GM18502 (cell line): ENCODE results near the gene EMX1.

ENCODE experiments used
- ATAC-seq: cut with Tn5 transposase; IDR thresholded peaks from one replicate; pipeline ENCODE4 v1.9.1; 2021; ENCODE audit warnings: mild to moderate bottlenecking; ENCODE audit not compliant: unreplicated experiment, poor library complexity

Gene EMX1

DNA sequence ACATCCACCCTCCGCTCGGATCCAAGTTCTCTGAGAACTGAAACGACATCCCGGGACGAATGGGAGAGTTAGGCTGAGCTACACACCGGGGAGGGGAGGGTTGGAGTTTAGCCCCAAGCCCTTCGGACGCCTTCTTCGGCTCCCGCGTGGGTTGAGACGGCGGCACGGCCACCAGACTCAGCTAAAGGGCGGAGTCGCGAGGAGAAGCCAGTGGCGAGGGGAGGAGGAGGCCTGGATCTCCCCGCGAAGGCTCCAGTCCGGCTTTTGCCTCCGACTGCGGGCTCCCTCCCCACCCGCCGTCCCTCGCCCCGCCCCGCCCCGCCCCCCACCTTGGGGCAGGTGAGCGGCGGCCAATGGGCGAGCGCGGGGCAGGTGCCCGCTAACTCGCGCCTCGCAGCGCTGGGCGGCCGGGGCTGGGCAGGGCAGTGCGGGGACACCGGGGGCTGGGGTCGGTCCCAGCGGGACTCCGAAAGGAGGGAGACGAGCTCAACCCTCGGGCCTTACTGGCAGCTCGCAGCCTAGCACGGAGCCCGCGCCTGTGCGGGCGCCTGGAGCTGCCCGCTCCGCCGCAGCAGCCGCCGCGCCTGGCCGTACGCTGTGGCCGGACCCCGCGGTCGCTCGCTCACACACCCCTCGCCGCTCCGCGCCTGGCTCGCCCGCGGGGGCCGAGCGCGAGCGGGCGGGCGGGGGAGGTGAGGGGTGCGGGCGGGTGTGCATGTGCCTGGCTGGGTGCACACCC, at the start of gene EMX1:
EMX1 (plus strand) TSS at position 382 of the 739 bp plus-strand sequence; CDS start at position 716, 334 bp downstream.
- ATAC-seq: peak; percentile 46

DNA sequence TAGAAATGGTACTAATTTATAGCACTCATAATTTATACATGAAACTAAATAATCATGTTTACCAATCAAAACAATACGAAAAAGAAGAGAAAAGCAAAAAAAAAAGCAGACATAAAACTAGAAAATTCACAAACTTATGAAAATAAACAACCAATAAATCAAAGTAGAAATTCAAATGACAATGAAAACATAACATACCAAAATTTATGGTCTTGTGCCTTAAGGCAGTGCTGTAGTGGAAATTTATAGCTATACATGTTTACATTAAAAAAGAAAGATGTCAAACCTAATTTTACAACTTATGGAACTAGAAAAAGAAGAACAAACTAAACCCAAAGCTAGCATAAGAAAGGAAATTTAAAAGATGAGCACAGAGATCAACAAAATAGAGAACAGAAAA, 46.3 kb upstream of the EMX1 start:
- no peak for ATAC-seq

DNA sequence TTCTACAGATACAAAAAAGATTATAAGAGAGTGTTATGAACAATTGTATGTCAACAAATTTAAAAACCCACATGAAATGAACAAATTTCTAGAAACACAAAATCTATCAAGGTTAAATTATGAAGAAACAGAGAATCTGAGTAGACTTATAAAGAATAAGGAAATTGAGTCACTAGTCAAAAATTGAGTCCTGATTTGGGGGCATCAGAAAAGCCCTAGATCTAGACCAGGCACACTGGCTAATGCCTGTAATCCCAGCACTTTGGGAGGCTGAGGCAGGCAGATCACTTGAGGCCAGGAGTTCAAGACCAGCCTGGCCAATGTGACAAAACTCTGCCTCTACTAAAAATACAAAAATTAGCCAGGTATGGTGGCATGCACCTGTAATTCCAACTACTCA, 45.4 kb upstream of the EMX1 start:
- ATAC-seq: no peak

DNA sequence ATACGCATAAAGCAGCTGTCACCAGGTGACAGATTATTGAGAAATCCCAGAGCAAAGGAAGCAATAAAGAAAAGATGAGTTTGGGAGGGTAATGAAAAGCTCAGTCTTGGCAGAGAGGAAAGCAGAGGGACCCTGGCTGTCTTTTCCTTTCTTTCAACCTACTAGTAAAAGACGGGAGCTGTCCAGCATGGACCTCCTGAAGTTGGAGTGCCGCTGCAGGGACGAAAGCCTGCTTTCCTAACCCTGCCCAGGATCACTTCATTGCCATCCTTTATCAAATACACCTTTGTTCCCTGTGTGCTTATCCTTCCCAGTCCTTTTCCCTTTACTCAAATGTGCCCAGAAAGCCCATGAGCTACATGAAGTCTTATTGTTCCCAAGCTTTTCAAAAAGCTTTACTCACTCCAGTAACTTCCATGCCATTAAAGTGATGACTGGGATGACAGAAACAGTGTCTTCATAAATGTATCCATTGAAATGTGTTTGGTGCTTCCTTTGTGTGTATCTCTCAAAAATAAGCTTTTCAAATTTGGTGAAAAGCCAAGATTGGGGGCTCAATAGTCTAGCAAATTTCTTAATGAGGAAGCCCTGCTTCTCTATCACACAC, 33.9 kb upstream of the EMX1 start:
- ATAC-seq: no peak

DNA sequence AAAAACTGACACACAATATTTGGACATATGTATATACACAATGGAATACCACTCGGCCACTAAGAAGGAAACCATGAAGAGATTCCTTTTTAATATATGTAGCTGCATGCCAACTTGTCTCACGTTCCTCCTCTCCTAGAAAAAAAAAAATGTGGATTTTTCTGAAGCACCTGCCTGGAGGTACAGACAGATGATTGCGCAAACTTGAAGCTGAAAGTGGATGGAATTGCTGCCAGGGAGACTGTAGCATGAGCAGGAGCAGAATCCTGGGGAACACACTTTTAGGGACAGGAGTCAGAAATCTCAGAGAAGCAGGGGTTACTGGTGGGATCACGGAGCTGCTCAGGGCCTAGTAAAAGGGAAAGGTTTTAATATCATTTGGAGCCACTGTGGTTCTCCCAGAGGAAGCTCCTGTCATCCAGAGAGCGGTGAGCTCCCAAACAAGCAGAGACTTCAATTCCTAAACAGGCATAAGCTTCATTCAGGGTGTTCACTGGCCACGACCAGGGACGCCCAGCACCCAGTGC, 30.8 kb upstream of the EMX1 start:
- ATAC-seq: no peak

DNA sequence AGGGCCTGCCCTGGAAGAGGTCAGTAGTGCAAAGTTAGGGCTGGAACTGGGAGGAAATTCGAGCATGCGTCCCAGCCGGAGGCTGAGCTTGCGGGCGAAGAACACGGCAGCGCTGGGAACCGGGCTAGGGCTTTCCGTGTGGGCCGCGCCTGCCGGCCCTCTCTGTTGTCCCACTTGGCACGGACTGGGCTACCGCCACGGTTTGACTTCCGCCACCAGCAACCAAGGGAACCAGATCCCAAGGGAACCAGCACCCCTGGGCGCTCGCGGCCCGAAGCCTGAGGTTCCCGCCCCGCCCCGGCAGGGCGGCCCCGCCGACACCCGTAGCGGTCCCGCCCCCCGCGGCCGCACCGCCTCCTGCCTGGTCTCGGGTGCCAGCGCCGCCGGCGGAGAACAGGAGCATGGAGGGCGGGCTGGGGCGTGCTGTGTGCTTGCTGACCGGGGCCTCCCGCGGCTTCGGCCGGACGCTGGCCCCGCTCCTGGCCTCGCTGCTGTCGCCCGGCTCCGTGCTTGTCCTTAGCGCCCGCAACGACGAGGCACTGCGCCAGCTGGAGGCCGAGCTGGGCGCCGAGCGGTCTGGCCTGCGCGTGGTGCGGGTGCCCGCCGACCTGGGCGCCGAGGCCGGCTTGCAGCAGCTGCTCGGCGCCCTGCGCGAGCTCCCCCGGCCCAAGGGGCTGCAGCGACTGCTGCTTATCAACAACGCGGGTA, 30.1 kb upstream of the EMX1 start, which contains the start of gene SPR:
SPR (plus strand) TSS at position 377 of the 708 bp plus-strand sequence; CDS start at position 402, 25 bp downstream.
- ATAC-seq: peak; percentile 95

DNA sequence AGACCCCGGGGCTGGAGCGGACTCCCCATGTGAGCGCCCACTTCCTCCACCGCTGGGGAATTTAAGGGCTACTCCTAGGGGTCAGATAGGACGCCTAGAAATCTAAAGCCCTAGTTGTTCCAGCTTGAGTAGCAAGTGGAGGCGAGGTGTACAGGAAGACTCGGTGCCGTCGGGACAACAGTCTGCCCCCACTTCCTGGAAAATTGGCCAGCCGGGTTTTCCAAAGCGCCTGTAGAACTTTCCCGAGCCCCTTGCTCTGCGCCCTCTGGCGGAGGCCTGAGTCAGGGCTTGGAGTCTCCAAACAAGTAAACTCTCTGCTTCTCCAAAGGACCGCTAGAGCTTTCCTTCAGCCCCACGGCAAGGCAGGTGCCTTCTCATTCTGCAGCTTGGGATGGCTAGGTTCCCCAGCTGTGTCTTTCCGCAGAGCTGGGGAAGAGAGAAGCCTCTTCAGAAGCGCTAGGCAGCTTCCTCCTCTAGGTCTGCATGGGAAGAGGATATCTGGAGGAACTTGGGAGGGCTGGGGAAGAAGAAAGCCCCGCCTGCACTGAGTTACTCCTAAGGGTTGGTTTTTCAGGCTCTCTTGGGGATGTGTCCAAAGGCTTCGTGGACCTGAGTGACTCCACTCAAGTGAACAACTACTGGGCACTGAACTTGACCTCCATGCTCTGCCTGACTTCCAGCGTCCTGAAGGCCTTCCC, 29.4 kb upstream of the EMX1 start:
- peak; percentile 51 for ATAC-seq

DNA sequence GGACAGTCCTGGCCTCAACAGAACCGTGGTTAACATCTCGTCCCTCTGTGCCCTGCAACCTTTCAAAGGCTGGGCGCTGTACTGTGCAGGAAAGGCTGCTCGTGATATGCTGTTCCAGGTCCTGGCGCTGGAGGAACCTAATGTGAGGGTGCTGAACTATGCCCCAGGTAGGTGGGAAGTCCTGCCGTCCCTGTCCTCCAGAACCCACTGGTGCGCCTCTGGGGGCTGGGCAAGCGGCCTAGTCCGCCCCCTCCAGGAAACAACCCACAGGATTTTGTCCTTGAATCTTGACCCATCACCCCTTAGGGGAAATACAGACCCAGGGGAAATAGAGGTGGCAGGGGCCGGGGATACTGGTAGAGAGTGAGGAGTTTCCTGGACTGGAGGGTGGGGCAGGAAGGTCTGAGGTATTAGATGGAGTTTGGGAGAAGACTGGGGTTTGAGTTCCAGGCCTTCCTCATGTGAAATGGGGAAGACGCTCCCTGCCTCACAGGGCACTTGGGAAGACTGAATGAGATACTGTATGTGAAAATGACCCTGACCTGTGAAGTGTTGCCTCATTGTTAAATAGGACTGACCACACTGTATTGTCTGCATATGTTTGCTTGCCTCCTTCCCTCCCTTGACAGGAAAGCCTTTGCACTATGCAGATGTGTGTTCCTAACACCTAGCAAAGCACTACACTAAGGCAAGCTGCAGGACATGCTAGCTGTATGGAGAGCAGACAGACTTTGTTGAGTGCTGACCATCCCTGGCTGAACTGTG, 28.7 kb upstream of the EMX1 start:
- ATAC-seq: no peak

DNA sequence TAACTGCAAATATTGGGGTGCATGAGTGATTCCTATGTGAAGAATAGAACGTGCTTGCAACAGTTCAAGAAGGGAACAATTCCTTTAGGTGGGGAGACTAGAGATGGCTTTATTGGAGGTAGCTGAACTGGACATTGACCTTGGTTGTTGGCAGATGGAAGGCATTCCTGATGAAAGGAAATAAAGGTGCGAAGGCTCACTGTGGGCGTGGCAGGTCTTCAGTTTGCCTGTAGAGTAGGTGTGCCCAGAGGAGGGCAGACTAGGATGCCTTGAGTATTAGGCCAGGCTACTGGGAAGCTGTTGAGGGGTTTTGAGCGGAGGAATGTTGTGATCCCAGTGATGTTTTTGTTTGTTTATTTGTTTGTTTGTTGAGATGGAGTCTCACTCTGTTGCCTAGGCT, 27.3 kb upstream of the EMX1 start:
- ATAC-seq: no peak

DNA sequence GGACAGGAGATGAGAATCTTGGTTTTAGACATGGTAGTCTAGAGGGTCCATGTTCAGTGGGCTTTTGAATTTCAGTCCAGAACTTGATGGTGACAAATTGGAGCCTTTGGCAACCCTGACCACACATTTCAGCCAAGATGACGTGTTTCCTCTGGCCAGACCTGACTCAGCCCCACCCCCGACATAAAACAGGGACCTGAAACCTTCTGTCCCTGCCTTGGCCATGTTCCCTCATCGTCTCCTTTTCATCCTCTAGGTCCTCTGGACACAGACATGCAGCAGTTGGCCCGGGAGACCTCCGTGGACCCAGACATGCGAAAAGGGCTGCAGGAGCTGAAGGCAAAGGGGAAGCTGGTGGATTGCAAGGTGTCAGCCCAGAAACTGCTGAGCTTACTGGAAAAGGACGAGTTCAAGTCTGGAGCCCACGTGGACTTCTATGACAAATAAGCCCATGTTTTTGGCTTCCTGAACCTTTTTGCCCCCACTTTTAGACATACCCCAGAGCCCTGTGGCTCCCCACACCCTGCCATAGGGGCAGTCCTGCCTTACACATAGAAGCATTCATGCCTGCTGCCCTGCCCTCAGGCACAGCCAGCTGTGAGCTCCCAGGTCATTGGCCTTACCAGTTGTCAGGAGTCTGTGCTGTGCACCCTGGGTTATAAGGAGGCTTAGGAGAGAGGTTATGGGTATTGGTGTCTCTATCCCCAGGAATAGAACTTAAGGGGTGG, 26.1 kb upstream of the EMX1 start:
- ATAC-seq: no peak

DNA sequence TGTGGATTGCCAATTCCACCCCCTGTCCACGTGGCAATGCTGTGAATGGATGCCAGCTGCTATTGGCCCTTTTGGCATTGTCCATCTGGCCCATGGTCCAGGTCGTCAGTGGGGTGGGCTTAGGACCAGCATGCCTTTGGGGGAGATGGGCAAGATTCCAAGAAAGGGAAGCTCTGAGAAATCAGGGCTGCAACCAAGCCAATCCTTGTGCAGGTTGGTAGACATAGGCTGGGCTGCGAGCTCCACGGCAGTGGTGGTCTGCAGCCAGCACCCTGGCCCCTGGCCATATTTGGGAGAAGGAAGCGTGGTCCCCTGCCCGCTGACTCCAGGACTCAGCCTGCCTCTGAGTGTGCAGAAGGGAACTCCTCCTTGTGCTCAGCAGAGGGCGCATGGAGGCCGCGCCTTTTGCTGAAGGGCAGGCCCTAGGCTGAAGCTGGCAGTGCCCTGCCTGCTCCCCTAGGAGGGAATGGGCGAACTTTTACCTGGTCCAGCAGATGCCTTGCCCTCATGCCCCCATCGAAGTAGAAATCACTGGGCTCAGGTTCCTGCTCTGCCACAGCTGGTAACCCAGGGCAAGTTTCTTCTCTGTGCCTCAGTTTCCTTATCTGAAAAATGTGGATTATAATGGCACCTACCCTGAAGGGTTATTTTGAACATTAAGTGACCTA, 24.7 kb upstream of the EMX1 start:
- peak; percentile 71 for ATAC-seq

DNA sequence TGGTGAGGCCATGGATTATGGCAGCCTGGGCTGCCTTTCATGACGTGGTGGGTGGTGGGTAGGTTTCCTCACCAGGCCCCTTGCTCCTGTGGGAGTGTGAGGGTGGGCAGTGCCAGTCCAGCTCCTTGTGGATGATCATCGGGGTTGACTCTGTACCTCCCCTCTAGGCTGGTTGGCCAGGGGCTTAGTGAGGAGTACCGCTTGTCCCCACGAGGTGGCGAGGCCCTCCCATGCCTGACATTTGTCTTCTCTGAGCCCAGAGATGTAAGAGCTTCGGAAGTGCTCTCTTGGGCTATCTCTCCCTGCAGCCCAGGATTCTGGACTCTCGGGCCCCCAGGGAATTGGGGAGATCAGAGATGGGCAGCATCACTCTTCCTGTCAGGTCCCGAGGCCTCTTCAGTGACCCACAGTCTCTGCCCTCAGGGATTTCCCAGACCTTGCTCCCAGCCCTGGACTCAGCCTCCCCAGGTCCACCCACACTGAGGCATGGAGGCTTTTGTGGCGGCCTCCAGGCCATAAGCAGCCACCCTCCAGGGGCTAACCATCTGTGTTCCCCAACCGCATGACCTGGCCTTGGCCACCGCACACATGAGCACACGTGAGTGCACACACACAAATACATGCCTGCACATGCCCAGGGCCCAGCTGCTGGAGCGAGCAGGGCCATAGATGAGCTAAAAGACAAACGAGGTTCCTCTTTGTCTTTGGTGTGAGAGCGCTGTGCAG, 23.6 kb upstream of the EMX1 start:
- ATAC-seq: peak; percentile 77

DNA sequence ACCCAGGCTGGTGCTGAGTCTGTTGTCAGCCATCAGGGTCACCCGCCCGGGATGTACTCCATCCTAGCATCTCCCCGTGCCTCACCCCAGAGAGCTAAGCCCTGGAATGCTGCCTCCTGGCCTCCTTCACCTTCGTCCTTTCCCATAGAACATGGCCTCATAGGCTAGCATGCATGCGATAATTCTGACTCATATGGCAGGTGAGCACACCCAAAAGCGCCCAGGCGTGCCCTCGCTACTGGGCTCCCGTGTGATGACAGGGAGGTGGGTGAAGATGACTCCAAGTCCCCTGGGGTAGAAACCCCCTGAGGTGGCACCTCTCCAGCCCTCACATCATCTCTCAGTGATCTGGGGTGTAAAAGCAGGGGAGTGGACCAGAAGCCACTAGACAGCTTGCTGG, 22.8 kb upstream of the EMX1 start:
- ATAC-seq: no peak

DNA sequence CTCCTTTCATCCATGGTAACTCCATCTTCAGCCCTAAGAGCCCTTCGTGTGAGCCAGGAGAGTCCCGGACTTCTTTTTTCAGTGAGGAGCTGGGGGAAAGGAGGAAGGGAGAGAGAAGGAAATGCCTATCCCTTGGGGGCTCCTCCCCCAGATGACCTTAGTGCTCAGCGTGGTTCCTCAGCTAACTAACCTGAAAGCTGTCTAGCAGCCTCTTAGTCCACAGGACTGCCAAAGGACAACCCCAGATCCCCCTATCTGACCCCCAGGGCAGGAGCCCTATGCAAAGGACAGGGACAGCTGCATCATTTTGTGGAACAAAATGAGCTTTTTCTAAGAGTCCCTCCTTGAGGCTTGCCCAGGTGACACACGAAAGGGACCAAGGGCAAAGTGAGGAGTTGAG, 22.2 kb upstream of the EMX1 start:
- ATAC-seq: no peak

DNA sequence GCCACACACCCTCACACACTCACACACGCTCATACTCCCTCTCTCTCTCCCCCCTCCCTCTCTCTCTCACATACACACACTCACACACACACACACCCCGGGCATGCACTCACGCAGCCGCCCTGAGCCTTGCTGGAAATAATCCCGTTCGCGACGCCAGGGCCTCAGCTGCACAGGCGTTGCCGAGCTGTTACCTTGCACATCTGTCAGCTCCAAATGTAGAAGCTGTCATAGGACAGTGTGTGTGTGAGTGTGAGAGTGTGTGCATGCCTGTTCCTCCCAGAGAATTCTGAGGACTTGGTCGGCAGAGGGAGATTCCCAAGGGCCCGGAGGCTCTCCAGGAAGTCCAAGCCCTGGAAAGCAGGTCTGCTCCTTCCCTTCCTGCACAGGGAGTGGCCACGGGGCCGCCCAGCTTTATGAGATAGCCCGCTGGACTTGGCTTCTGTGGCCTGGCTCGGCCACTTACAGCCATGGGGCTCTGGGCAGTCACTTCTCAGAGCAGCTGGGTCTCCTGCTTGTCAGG, 21.5 kb upstream of the EMX1 start:
- no peak for ATAC-seq

DNA sequence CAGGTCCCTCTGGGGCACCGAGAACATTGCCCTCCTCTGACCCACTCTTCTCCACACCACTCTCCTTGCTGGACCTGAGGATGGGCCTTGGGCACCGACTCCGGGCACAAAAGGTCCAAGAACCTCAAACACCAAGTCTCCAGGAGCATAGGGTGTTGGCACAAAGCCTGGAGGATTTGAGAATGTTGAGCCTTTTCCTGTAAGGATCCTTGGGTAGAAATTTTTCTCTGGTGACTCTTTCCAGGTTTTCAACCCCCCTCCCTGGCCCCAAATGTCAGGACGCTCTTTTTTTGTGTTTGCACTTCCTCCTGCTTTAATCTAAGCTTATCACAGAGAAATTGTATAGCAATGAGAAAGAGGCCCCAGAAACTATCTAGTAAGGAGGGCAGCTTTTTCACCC, 20.9 kb upstream of the EMX1 start:
- no peak for ATAC-seq

DNA sequence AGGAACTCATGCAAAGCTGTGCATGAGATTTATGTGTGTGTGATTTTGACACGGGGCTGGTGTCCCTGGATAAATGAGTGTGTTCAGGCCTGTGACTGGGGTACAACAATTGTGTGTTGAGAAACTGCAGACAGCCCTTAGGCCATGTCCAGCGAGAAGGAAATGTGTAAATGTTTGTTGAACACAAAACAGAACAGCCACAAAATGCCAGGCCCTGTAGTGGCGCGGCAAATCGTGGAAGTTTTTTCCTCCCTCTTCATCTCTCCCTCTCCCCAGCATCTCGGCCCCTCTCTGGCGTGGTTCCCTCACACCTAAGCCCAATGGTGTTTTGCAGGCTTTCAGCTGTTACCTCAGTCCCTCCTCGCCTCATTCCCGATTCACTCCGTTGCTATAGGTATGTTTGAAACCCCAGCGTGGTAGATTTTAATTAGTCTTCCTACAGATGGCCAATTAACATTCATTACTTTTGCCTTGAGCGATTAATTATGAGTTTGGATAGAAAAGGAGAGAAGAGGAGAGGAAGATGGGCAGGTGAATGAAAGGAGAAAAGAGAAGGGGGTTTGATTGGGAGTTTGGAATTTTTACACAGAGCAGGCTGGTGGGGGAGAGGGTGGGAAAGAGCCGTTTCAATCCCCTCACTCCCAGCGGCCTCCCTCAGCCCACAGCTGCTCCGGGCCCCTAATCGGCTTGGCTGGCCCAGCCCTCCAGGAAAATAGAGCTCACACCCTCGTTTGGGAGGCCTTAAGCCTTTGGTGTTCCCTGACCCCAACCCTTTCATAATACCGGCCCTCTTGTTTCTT, 19.3 kb upstream of the EMX1 start:
- no peak for ATAC-seq
